Natural killer cell treated with Interleukin-12 subunit alpha and Interleukin-12 subunit beta and Interleukin-15 and Interleukin-18, amount 100 ng/mL, for 72 hours (primary cell): Measurements from ENCODE around the gene DMBT1. TPM values are rescaled to one million over a fixed set of nuclear protein-coding genes. Genes with fewer than 3 reads are reported as not detected.

Source experiments
- ATAC-seq, 2 donors: fragments of 150-1000 bp; cut with Tn5 transposase in 1 of 2; sonication (Bioruptor Pico), chemical (Tn5 transposase) in 1 of 2; 2 replicates each; pipeline ENCODE4 v1.10.0; 2021
- DNase-seq: peaks from one replicate; pipeline ENCODE4 v3.0.0; 2022; ENCODE audit warnings: low spot score
- H3K27ac Mint-ChIP-seq, 2 donors: 1 replicate in 1 of 2; 2 replicates in 1 of 2; pipeline ENCODE4 v1.8.0; 2022; ENCODE audit warnings: mixed read lengths in 2 of 2, mild to moderate bottlenecking in 1 of 2, moderate library complexity in 1 of 2
- H3K27me3 Mint-ChIP-seq, 2 donors: 1 replicate in 1 of 2; 2 replicates in 1 of 2; pipeline ENCODE4 v1.8.0; 2022; ENCODE audit warnings: mixed read lengths in 2 of 2
- H3K36me3 Mint-ChIP-seq: one replicate; pipeline ENCODE4 v1.8.0; 2022; ENCODE audit warnings: mixed read lengths
- H3K4me1 Mint-ChIP-seq, 2 donors: 1 replicate in 1 of 2; 2 replicates in 1 of 2; pipeline ENCODE4 v1.8.0; 2022; ENCODE audit warnings: low read depth in 2 of 2, mixed read lengths in 2 of 2, mild to moderate bottlenecking in 1 of 2
- H3K4me3 Mint-ChIP-seq: one replicate; pipeline ENCODE4 v1.8.0; 2022; ENCODE audit warnings: mixed read lengths
- H3K9me3 Mint-ChIP-seq: 2 replicates; pipeline ENCODE4 v1.8.0; 2022; ENCODE audit warnings: mixed read lengths
- total RNA-seq, 2 donors: library from RNA; stranded (reverse); gene quantifications; one replicate each; pipeline ENCODE4 v1.2.3, GENCODE V29; 2022

Gene DMBT1
- total RNA-seq, 2 donors from 2014 or later: not detected

GRCh38 chr10:122630526-122630925 is 70.0 kb downstream of the DMBT1 start:
- Mint-ChIP-seq H3K4me3 (no peak overlapping the region), H3K4me1 (no peaks in the 10 kb centered on the region), H3K36me3 (no peaks in the 10 kb centered on the region), H3K27ac (no peak overlapping the region), H3K27me3 (peaks cover 4 to 6% of the 10 kb centered on the region in 2 donors), H3K9me3 (no peaks in the 10 kb centered on the region)
- ATAC-seq: no peak
- DNase-seq: no peak

DNA sequence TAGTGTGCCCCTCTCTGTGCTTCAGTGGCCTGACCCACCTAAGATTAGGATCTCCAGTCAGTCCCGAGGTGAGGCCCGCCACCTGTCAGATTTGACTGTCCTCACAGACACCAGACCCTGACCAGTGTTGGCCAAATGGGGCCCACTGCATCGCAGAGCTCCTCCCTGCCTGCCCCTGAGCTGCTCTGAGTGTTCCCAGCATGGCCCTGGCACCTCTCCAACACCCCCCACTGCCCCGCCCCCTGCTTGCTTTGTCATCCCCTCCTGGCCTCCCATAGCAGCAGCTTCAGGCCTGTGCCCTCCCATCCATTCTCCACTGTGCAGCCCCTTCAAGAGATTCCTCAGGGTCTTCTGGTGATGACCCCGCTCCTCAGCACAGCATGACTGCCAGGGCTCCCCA is 71.5 kb downstream of the DMBT1 start:
- ATAC-seq (peak; percentile 15 to 32), DNase-seq (no peak)
- Mint-ChIP-seq H3K4me1 (no peaks in the 10 kb centered on the region), H3K36me3 (no peaks in the 10 kb centered on the region), H3K4me3 (no peak overlapping the region), H3K27ac (no peak overlapping the region), H3K9me3 (no peaks in the 10 kb centered on the region), H3K27me3 (no peaks in the 10 kb centered on the region)

GRCh38 chr10:122632576-122632975 is 72.0 kb downstream of the DMBT1 start:
- Mint-ChIP-seq H3K9me3 (no peaks in the 10 kb centered on the region), H3K4me1 (no peaks in the 10 kb centered on the region), H3K27ac (no peak overlapping the region), H3K36me3 (no peaks in the 10 kb centered on the region), H3K4me3 (no peak overlapping the region), H3K27me3 (no peaks in the 10 kb centered on the region)
- ATAC-seq: no peak
- no peak for DNase-seq

DNA sequence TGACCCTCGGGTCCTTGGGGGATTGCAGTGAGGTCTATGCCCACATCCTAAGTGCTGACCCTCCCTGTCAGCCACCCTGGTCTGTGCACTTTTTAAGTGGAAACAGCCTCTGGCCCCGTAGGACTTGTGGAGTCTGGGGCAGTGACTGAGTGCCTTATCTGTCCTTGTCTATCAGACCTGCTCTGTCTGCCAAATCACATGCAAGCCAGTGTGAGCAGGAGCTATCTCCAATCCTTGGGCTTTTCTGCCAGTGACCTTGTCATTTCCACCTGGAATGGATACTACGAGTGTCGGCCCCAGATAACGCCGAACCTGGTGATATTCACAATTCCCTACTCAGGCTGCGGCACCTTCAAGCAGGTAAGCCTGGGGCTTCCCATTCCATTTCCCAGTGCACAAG is 76.4 kb downstream of the DMBT1 start:
- no peak for ATAC-seq
- no peaks in the 10 kb centered on the region for H3K9me3 Mint-ChIP-seq
- H3K36me3 Mint-ChIP-seq: no peaks in the 10 kb centered on the region
- H3K27me3 Mint-ChIP-seq: peaks cover 0 to 2% of the 10 kb centered on the region in 2 donors
- H3K4me1 Mint-ChIP-seq: no peaks in the 10 kb centered on the region
- no peak overlapping the region for H3K4me3 Mint-ChIP-seq
- no peak for DNase-seq
- no peak overlapping the region for H3K27ac Mint-ChIP-seq

- Mint-ChIP-seq H3K36me3 (no peaks in the 10 kb centered on the region), H3K9me3 (no peaks in the 10 kb centered on the region), H3K27ac (no peak overlapping the region), H3K4me1 (no peaks in the 10 kb centered on the region), H3K4me3 (no peak overlapping the region), H3K27me3 (peaks cover 0 to 2% of the 10 kb centered on the region in 2 donors)
- ATAC-seq (no peak), DNase-seq (no peak)
These were observed 76.8 kb downstream of the DMBT1 start for GRCh38 chr10:122637376-122637775.

- Mint-ChIP-seq H3K4me1 (no peaks in the 10 kb centered on the region), H3K36me3 (no peaks in the 10 kb centered on the region), H3K27me3 (peaks cover 0 to 2% of the 10 kb centered on the region in 2 donors), H3K4me3 (no peak overlapping the region), H3K27ac (no peak overlapping the region), H3K9me3 (no peaks in the 10 kb centered on the region)
- DNase-seq (no peak), ATAC-seq (no peak)
These were observed 77.6 kb downstream of the DMBT1 start for GRCh38 chr10:122638106-122638505.

- Mint-ChIP-seq H3K4me1 (no peaks in the 10 kb centered on the region), H3K27ac (no peak overlapping the region), H3K9me3 (no peaks in the 10 kb centered on the region), H3K36me3 (no peaks in the 10 kb centered on the region), H3K4me3 (no peak overlapping the region), H3K27me3 (peaks cover 2 to 5% of the 10 kb centered on the region in 2 donors)
- no peak for DNase-seq
- ATAC-seq: no peak
These were observed 79.2 kb downstream of the DMBT1 start for GRCh38 chr10:122639801-122640200.

DNA sequence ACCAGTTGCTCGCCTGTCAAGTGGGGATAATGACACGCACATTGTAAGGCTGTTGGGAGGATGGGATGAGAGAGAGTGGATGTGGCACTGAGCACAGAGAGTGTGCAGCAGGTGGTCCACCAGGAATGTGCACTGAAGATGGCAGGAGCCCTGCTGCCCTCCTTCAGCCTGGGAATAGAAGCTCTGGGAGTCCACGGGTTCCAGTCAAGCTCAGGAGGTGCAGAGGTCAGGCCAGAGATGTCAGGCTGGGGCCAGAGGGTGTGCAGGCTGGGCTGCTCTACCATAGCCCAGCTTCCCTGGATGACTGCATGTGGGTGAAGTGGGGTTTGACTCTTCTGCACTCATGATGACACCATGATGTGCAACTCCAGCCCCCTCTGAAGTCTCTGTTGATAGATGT is 80.4 kb downstream of the DMBT1 start:
- DNase-seq (no peak), ATAC-seq (peak in 1 of 2 donors; percentile 4)
- no peaks in the 10 kb centered on the region for H3K4me1 Mint-ChIP-seq
- H3K27me3 Mint-ChIP-seq: peaks cover 2 to 7% of the 10 kb centered on the region in 2 donors
- no peaks in the 10 kb centered on the region for H3K36me3 Mint-ChIP-seq
- H3K4me3 Mint-ChIP-seq: no peak overlapping the region
- no peak overlapping the region for H3K27ac Mint-ChIP-seq
- H3K9me3 Mint-ChIP-seq: no peaks in the 10 kb centered on the region

- Mint-ChIP-seq H3K4me1 (no peaks in the 10 kb centered on the region), H3K27me3 (peaks cover 2 to 7% of the 10 kb centered on the region in 2 donors), H3K36me3 (no peaks in the 10 kb centered on the region), H3K27ac (no peak overlapping the region), H3K4me3 (no peak overlapping the region), H3K9me3 (no peaks in the 10 kb centered on the region)
- ATAC-seq (no peak), DNase-seq (no peak)
These were observed 82.4 kb downstream of the DMBT1 start for GRCh38 chr10:122642726-122643605.

GRCh38 chr10:122643931-122644534 is 83.5 kb downstream of the DMBT1 start:
- Mint-ChIP-seq H3K27ac (no peak overlapping the region), H3K4me3 (no peak overlapping the region), H3K4me1 (no peaks in the 10 kb centered on the region), H3K27me3 (peaks cover 2 to 7% of the 10 kb centered on the region in 2 donors), H3K36me3 (no peaks in the 10 kb centered on the region), H3K9me3 (no peaks in the 10 kb centered on the region)
- no peak for DNase-seq
- no peak for ATAC-seq

DNA sequence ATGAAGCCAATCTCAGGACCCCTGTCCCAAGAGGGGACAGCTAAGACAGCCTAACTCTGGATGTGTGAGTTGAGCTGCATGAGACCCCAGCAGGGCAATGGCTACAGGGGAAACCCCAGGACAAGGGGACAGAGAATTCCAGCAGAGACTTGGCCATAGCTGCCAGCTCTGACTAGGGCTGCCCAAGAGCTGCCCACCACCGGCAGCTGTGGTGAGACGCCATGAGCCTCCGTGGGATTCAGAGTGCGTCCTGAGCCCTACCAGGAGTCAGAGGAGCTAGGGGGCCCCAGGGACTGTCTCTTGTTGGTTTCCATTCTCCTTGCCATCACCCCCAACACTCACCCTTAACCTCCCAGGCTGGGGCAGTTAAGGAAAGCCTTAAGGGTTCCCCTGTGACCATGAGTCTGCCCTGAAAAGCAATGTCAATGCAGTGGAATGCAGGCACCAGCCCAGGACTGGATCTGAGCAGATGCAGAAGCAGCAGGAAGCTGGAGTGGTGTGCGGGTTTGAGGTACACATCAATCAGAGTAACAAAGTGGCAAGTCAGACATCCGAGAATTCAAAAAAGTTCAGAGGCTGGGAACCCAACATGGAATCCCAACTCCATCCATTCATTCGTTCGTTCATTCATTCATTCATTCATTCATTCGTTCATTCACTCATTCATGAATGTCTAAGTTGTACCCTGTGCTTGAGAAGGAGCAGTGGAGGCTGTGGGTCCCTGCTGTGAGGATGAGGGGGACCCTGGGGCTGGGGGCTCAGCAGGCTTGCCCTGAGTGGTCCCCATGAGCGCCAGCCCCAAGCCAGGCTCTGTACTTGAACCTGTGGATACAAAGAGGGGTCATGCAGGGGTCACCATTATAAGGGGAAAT is 86.2 kb downstream of the DMBT1 start:
- no peak for DNase-seq
- H3K27me3 Mint-ChIP-seq: peaks cover 0 to 9% of the 10 kb centered on the region in 2 donors
- no peak overlapping the region for H3K27ac Mint-ChIP-seq
- peak in 1 of 2 donors; percentile 3 for ATAC-seq
- no peak overlapping the region for H3K4me3 Mint-ChIP-seq
- H3K36me3 Mint-ChIP-seq: no peaks in the 10 kb centered on the region
- H3K4me1 Mint-ChIP-seq: no peaks in the 10 kb centered on the region
- H3K9me3 Mint-ChIP-seq: no peaks in the 10 kb centered on the region

DNA sequence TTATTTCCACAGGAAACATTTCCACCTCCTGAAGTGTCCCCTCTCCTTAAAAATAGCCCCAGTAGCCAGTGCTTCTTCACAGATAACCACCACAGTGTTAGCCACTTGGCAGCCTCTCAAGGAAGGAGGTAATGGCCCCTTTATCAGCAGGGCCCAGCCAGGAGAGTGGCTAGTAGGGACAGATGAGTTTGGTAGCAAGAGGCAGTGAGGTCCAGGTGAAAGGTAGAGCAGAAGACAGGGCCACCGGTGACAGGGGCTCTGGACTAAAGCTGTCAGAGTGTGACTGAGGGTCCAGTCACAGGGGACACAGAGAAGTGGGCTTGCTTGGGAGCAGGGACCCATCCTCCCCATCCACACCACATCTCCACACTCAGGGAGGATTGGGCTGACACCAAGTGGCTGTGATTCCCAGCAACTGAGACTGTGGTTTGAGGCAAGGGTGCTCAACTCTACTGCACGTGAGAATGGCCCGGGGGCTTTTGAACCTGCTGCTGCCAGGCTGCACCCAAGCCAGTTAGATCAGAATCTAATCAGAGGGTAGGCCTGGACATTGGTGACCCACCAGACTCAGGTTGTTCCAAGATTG is 86.9 kb downstream of the DMBT1 start:
- ATAC-seq: no peak
- H3K4me3 Mint-ChIP-seq: no peak overlapping the region
- H3K4me1 Mint-ChIP-seq: no peaks in the 10 kb centered on the region
- no peaks in the 10 kb centered on the region for H3K9me3 Mint-ChIP-seq
- no peak for DNase-seq
- peaks cover 4 to 16% of the 10 kb centered on the region in 2 donors for H3K27me3 Mint-ChIP-seq
- H3K36me3 Mint-ChIP-seq: no peaks in the 10 kb centered on the region
- H3K27ac Mint-ChIP-seq: no peak overlapping the region

GRCh38 chr10:122648599-122649428 is 88.3 kb downstream of the DMBT1 start:
- DNase-seq (no peak), ATAC-seq (peak in 1 of 2 donors; percentile 7)
- no peak overlapping the region for H3K27ac Mint-ChIP-seq
- H3K36me3 Mint-ChIP-seq: no peaks in the 10 kb centered on the region
- H3K27me3 Mint-ChIP-seq: peaks cover 12 to 30% of the 10 kb centered on the region in 2 donors
- no peak overlapping the region for H3K4me3 Mint-ChIP-seq
- H3K4me1 Mint-ChIP-seq: no peaks in the 10 kb centered on the region
- H3K9me3 Mint-ChIP-seq: no peaks in the 10 kb centered on the region
